Endothelial cell of coronary artery (primary cell): ENCODE measurements around the gene WWP2. TPM values are rescaled to one million over a fixed set of nuclear protein-coding genes. Genes with fewer than 3 reads are reported as not detected.

Source experiments
- total RNA-seq: library from RNA; depleted of rRNA; stranded (reverse); fragments of >200 nt; gene quantifications from 2 replicates; pipeline ENCODE4 v1.2.3, GENCODE V29; 2014

Gene WWP2
- total RNA-seq = 18.2 and 19.4 TPM in 2 replicates

DNA sequence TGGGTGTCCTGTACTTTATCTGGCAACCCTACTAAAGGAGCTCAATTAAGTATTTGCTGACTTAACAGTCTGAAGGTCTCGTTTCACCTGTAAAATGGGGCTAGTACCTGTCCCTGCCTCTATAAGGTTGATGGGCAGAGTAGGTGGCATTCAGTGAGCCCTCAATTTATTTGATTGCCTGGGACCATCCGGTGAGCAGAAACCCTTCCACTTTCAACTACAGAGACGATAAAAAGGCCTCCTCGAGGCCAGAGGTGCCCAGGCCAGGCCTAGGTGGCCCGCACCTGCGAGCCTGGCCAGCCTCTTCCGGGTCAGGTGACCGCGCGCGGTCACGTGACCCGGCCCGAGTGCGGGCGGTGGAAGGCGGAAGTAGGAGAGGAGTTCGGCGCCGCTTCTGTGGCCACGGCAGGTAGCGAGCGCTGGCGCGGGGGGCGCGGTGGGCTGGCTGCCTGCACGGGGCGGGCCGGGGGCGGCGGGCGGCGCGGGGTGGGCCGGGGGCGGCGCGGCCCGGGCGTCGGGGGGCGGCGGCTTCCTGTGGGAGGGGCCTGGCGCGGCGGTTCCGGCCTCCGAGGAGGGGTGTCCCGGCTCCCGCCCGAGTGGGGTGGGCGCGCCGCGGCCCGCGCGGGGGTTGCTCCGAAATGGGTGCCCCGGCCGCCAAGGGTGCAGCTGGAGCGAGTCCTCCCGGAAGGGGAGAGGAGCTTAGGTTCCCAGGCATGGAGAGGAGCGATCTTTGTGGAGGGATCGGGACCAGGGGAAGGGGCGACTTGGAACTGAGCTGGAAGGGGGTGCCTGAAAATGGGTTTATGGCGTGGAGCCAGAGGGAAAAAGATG, at the start of gene WWP2:
Gene WWP2 (plus strand): TSS at position 350 of the 831 bp plus-strand sequence. CDS start 24,679 bp downstream, outside the sequence.

DNA sequence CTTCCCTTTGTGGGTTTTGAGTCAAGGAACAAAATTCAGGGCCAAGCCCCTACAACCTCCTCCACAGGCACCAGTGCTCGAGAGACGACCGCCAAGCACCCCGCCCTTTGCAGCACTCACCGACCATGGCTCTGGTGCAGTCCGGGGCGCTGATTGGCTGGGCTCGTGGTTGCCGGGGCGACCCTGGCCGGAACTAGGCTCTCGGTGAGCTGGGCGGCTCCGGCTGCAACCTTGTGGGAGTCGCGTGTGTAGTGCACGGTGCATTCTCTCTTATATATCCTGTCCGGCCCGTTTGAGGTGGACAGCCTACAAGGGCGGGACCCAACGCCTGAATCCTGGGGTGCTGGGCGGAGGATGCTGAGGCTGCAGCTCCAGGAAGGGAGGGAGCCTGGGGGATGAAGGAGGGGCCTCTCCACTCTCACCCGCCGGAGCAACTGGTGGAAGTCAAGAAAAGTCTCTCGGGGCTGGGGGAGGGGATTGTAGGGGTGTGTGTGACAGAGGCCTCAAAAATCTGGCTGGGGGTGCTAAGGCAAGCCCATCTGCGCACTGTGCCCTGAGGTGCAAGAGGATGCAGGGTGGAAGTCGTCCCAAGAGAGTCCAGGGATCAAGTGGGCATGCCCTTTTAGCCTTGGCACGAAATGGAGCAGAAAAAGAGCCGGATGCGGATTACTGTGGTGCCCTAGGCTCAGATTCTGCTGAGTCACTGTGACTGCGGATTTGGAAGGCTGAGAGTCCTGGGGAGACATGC, 35.6 kb upstream of the WWP2 start, which contains the start of gene NQO1:
Gene NQO1 (minus strand): TSS at position 248 of the 748 bp plus-strand sequence. CDS start 121 bp downstream, at position 127.

GRCh38 chr16:69754469-69755310, 7.4 kb upstream of the WWP2 start, which contains the start of gene NOB1:
TSS of gene NOB1 (minus strand) at chr16:69754926. CDS start at chr16:69754910, 16 bp downstream.

DNA sequence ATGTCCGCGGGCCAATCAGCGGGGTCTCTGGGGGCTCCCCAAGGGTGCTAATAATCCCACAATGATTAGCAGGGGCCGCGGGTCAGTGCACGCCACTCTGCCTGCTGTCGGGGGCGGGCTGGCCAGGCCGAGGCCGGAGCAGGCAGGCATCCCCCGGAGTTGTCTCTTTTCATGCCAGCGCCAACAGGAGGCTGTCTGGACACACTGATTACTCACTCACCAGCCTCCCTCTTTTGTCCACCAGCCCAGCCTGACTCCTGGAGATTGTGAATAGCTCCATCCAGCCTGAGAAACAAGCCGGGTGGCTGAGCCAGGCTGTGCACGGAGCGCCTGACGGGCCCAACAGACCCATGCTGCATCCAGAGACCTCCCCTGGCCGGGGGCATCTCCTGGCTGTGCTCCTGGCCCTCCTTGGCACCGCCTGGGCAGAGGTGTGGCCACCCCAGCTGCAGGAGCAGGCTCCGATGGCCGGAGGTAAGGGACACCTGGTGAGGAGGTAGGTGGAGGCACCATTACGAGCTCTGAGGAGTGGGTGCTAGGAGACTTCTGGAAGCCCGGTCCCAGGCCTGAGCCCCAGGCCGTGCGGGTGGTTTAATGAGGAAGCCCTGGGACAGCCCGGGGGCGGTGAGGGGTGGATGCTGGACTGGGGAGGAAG, 189.0 kb downstream of the WWP2 start, which contains the start of gene CLEC18A:
Gene CLEC18A (plus strand): TSS at position 318 of the 655 bp plus-strand sequence. CDS start 33 bp downstream, at position 351.

Other genes starting within 250 kb of the WWP2 start
- gene NFAT5, start 196.4 kb upstream of the WWP2 start, total RNA-seq = 12.0 and 21.7 TPM in 2 replicates
- gene NQO1, start 35.8 kb upstream of the WWP2 start, total RNA-seq = 310 and 357 TPM in 2 replicates
- 19.3 and 32.5 TPM in 2 replicates for gene NOB1, start 7.4 kb upstream of the WWP2 start, total RNA-seq
- 0.09 and 1.0 TPM in 2 replicates for gene CLEC18A, start 189.0 kb downstream of the WWP2 start, total RNA-seq